CMK (cell line): ENCODE results near the gene TIMM44.
"Not testable (repeated sequence)": the region's sequence is repeated elsewhere in the genome, so short reads cannot be mapped to it uniquely, and the experiment has no call there.

Experiments
- DNase-seq: peaks from one replicate; pipeline ENCODE4 v3.0.0-alpha.2; 2010; ENCODE audit warnings: low read depth

TIMM44 gene

GRCh38 chr19:7976461-7976860 is 33.0 kb upstream of the TIMM44 start:
- DNase-seq = no peak

- no peak for DNase-seq
These were observed 31.6 kb upstream of the TIMM44 start for GRCh38 chr19:7975037-7975436.

- no peak for DNase-seq
These were observed 30.4 kb upstream of the TIMM44 start for GRCh38 chr19:7973883-7974282.

DNA sequence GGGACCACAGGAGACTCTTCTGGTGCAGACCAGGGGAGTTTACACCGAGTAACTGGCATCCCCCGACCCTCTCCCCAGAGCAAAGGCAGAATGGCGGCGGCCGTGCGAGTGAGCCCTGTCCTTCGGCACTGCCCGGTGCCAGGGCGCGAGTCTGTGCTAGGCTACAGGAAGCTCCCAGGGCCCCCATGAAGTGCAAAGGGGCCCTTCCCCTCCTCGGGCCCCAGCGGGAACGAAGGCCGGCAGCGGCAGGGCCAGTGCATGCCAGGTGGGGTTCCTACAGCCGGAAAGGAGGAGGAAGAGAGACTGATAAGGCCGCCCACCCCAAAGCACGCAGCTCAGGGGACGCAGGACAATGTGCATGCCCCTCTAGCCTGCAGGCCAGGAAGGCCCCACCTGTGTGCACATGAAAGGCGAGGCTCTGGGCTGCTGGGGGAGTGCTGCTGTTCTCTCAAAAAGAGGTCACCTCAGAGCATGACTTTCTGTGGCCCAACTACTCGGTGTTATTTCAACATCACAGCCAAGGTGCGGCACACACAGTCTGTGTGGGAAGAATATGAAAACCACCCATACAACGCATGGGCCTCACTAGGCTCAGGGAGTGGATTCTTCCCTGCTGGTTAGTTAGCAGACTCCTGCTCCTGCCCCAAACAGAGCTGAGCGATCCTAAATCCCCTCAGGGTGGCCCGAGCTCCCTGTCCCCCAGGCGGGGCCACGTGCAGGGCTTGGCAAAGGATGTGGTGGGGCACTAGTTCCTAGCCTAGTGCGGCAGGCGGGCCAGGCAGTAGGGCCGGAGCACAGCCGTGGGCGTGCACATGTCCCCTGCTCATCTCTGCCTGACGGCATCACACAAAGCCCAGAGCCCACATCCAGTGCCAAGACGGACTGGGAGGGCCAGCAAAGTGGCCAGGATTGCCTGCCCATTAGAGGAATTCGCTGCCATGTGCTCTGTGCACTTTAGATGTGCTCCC is 28.4 kb upstream of the TIMM44 start:
- no peak for DNase-seq

DNA sequence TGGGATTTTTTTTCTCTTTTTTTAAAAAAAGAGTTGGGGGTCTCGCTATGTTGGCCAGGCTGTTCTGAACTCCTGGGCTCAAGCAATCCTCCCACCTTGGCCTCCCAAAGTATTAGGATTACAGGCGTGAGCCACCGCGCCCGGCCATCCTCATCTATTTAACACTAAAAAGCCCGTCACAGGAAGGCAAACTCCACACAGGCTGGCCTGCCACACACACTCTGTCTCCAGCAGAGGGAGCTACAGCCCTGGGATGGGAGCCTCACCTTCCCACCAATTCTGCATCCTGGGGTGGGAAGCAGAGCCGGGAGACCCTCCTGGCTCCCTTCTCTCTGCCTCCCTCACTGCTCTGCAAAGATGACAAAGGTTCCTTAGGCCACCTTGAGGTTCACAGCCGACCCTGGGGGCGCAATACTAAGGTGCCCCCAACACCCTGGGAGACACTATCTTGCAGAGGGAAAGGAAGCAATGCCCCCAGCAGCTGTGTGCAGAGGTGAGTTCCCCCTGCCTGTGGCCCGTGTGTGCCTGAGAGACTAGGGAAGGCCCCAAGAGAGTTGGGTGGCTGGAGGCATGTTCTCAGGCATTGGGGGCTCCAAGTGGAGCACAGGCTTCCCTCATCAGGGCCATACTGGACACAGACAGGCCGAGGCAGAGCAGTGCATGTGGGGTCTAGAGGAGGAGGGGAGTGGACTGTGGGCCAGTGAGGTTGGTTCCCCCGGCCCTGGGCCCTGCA is 27.4 kb upstream of the TIMM44 start:
- no peak for DNase-seq

DNA sequence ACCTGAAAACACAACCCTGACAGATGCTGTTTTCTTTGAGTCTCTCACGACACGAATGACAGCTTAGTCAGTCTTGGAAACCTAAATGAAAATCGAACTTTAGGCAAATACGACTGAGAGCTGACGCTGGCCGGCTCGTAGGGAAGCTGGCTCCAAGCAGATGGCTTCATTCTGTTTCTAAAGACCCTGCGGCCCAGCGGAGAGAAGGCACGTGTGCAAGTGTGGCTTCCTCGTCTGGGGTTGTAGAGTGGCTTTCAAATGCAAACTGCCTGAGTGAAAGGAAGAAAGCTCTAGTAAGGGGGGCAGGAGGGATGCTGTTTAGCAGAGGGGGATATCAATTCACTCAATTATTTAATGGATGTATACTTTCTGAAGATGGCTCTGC is 26.1 kb upstream of the TIMM44 start:
- no peak for DNase-seq

DNA sequence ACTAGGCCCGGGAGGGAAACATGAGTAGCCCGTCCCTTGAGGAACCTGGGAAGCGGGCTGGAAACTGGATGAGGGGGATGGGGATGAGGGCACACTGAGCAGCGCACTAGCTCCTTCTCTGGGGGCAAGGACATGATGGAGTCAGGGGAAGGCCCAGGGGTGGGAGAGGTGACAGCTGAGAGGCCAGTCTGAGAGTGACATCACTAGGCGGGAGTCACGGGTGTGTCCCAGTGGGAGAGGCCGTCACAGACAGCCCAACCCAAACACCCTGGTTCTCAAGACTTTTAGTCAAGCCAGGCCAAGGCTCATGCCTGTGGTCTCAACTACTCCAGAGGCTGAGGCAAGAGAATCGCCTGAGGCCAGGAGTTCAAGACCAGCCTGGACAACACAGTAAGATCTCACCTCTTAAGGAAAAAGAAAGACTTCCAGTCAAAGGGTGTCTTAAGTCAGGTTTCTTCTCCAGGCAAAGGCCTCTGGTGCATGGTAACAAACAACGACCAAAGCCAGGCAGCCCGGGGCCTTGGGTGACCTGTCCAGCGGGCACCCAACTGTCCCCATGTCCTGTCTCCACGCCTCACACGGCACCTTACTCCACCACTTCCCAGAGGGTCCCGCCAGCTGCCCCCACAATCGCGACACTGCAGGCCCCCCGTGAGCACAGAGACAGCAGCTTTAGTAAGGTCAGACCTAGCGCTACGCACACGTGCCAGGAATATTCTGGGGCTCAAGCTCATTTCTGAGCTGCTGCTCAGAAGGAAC is 25.5 kb upstream of the TIMM44 start:
- no peak for DNase-seq

DNA sequence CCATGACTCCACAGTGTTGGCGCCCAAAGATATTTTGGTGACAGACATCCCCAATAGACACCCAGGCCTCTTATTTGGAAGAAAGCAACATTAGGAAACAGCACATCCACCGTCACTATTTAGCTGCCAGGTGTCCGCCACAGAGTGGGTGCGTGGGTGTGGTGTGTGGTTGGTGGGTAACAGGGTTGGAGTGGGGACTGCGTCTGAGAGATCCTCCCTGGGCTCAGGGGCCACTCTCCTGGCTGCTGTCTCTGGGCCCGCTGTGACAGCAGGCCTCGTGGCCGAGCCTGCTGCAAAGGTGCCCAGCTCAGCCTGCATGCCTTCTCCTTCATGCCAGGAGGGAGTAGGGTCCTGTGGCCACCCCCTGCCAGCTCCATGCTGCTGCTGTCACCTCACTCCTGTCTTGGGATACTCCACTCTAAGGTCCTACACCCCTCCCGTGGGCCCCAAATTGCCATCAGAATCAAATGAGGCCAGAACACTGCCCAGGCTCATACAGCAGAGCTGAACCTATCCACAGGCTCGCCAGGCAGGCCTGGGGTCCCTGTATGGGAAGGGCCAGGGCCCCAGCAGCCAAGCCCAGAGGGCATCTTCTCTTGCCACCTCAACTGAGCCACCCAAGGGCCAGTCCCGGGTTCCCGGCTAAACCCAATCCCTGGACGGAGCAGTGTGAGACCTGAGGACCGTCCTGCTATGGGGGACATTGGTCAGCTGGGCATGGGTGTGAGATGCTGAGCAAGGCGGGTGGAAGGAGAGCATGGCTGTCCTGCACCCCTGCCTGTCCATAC is 24.7 kb upstream of the TIMM44 start:
- DNase-seq = no peak

DNA sequence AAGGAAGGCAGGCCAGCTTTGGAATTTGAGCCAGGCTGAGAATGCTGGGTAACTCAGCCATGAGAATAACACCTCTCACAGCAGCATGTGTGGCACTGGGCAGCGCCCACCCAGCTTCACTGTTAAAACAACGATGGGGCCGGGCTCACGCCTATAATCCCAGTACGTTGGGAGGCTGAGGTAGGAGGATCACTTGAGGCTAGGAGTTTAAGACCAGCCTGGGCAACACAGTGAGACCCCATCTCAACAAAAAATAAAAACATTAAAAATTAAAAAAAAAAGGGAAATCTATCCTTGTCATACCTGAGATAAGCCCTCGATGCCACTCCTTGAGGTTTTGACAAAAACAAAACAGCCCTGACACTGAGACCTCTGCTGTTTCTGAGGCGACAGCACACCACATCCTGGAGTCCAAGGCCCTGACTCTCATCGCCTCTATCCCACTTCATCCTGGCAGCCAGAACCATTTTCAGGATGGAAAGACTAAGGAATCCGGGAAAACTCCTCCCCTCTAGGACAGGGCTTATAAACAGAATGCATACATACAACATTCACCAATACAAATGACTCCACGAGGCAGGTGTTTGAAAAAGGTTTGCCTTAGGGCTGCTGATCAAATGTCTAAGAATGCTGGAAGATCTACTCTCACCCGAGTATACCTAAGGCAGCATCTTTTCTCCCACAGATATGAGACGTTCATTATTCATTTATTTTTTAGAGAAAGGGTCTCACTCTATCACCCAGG is 22.6 kb upstream of the TIMM44 start:
- DNase-seq = no peak

DNA sequence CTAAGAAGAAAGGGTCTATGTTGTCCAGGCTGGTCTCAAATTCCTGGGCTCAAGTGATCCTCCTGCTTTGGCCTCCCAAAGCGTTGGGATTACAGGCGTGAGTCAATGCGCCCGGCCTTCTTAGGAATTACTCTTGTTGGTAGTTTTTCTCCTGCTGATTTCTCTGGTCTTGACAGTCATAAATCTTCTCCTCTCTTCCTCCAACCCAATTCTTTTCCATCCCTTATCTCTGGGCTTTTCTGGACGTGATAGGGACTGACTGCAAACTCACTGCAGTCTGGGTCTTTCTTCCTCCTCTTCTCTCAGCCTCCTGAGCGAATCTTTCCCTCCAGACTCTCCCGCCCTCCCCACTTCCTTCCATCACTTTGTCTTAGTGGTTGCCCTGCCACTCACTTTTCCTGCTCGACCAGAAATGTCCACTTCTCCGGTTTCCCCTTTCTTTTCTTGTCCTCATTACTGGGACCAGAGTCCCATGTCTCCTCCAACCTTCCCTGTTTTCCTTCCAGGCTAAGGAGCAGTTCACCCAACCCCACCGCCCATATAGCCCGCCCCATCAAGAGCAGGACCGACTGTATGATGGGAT is 21.9 kb upstream of the TIMM44 start:
- DNase-seq = no peak

GRCh38 chr19:7963566-7963965 is 20.1 kb upstream of the TIMM44 start:
- no peak for DNase-seq

DNA sequence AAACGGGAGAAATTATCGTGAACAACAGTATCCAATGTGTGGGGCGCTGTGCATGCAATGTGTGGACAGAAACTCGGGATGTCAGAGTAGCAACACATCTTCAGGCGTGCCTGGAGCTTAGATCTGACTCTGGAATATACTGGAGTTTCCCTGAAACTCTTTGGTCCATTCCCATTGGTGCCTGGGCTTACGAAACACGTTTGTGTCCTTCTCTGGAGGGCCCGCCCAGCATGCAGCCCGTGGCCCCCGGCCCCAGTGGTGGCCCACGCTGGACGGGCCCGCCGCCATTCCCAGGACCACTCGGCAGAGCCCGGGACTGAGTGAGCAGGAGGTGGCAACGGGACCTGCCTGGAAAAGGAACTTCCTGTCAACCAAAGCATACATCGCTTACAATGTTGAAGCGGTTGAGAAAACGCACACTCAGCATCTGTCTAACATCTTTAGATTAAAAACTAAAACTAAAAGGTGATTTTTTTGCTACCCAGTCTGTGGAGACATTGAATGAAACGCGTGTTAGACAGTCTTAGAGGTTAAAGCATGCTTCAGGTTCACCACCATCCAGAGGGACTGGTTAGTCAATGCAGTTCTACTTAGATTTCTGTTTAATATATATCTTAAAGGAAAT is 19.3 kb upstream of the TIMM44 start:
- no peak for DNase-seq

- DNase-seq = no peak
These were observed 18.6 kb upstream of the TIMM44 start for GRCh38 chr19:7961920-7962626.

DNA sequence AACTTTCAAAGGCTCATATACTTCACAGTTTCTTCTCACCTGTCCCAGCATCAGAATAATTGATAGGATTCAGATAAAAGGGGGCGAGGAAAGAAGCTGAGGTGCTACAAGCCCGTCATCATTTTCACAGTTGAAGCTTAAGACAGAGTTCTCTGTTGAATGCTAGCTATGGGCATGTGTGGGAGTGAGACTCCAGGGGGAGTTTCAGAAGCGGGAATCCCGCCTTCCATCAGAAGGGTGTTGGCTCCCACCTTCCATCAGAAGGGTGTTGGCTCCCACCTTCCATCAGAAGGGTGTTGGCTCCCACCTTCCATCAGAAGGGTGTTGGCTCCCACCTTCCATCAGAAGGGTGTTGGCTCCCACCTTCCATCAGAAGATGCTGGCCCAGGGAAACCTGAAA is 17.6 kb upstream of the TIMM44 start:
- not testable (repeated sequence) for DNase-seq

DNA sequence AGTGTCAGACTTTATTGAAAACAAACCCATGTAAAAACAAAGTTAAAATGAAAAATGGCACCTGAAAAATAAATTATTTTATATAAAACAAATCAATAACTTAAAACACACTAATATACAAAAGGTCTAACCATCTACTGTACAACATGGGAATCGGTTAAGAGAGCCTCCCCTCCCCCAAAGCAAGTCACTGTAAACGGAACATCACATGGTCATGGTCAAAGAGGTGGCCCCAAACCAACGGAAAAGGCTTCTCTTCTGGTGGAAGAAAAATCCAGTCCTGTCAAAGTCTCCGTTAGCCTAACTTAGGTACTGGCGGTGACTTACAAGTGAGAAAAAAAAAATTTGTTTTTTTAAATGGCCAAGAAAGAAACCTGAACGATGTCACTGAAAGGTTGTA is 15.7 kb upstream of the TIMM44 start:
- no peak for DNase-seq

DNA sequence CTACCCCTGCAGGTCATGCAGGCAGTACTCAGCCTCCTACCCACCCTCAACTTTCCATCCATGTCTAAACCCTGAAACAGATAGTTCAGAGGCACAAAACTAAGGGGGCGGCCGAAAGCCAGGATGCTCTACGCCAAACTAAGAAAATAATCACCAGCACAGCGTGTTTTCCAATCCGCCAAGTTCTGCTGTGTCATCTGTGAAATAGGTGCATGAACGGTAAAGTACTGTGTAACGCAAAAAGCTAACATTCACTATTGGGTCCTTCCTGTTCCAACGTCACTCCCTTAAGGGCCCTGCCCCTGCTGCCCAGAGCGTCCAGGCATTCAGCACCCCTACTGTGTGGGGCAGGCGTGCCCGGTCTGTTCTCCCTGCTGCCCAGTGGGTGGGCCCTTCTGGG is 12.2 kb upstream of the TIMM44 start:
- no peak for DNase-seq

GRCh38 chr19:7953576-7953975 is 10.1 kb upstream of the TIMM44 start:
- DNase-seq = no peak

- no peak for DNase-seq
These were observed 9.6 kb upstream of the TIMM44 start for GRCh38 chr19:7953060-7953459.

DNA sequence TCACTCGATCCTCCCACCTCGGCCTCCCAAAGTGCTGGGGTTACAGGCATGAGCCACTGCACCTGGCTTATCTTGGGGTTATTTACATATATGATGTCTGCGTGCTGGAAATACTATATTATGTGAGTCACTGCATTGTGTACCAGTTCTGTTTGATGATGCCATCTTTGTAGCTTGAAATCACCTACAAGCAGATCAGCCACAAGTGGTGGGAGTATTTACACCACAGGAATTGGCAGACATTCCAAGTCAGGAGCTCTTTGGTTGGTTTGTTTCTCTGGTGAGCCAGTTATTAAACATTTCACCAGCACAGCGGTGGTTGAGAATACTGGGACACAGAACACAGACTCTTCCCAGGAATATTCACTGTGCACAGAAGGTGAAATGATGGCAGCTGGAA is 4.5 kb upstream of the TIMM44 start:
- DNase-seq = no peak
